Stimulated activated naive CD8-positive, alpha-beta T cell treated with anti-CD3 and anti-CD28 coated beads, Interleukin-15, Interleukin-2, amounts not matched to agents 100 ng/mL and 50 ng/mL, for 24 hours (primary cell): ENCODE measurements around the gene PPM1E.
"Not testable (repeated sequence)": the region's sequence is repeated elsewhere in the genome, so short reads cannot be mapped to it uniquely, and the experiment has no call there.

Experiments used
- H3K27ac Mint-ChIP-seq: one replicate; pipeline ENCODE4 v1.8.0; 2021; ENCODE audit warnings: mild to moderate bottlenecking, mixed read lengths
- H3K27me3 Mint-ChIP-seq: one replicate; pipeline ENCODE4 v1.8.0; 2021; ENCODE audit warnings: mixed read lengths
- H3K36me3 Mint-ChIP-seq: one replicate; pipeline ENCODE4 v1.8.0; 2021; ENCODE audit warnings: low read depth, mixed read lengths
- H3K4me1 Mint-ChIP-seq: one replicate; pipeline ENCODE4 v1.8.0; 2021; ENCODE audit warnings: low read depth, mixed read lengths
- H3K4me3 Mint-ChIP-seq: one replicate; pipeline ENCODE4 v1.8.0; 2021; ENCODE audit warnings: mild to moderate bottlenecking, mixed read lengths
- H3K9me3 Mint-ChIP-seq: one replicate; pipeline ENCODE4 v1.8.0; 2021; ENCODE audit warnings: mixed read lengths

The PPM1E gene

DNA sequence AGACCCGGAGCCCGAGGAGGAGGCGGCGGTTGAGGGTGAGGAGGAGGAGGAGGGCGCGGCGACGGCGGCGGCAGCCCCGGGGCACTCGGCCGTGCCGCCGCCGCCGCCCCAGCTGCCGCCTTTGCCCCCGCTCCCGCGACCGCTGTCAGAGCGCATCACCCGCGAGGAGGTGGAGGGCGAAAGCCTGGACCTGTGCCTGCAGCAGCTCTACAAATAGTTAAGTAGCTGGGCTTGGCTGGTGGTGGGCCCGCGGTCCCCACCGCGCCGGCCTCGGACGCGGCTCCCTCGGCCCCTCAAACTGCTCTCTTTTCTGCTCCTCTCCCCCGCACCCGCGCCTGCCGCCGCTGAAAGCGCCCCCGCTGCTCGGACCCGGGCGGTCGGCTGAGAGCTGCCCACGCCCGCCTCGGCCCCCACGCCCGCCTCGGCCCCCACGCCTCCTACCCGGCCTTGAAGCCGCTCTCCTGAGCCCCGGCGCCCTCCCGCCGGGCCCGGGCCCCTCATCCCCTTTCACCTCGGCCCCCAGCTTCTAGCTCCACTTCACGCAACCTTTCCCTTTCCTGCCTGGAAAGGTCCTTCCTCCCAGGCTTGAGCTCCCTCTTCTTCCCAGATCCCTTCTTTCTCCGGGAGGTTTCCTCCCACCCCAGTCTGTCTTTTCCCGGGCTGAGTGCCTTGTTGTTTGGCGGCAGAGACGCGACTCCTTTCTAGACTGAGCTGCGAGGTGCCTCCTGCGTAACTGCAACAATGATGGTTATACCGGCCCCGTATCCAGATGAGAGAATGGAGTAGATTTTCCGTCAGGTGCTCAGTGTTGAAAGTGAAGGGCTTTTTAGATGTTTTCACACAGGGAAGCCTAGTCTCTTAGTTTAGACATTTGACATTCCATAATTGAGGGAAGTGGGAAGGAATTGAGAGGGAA lies 850 bp downstream of the PPM1E start:
- Mint-ChIP-seq H3K36me3 (no peaks in the 10 kb centered on the region), H3K4me3 (peak overlapping the region; percentile 83), H3K4me1 (peaks cover 15% of the 10 kb centered on the region), H3K27ac (no peak overlapping the region), H3K9me3 (no peaks in the 10 kb centered on the region), H3K27me3 (peaks cover 56% of the 10 kb centered on the region)

GRCh38 chr17:58757162-58757613 lies 1.5 kb downstream of the PPM1E start:
- H3K27ac Mint-ChIP-seq = no peak overlapping the region
- no peaks in the 10 kb centered on the region for H3K9me3 Mint-ChIP-seq
- peak overlapping the region; percentile 83 for H3K4me3 Mint-ChIP-seq
- H3K36me3 Mint-ChIP-seq = no peaks in the 10 kb centered on the region
- H3K4me1 Mint-ChIP-seq = peaks cover 15% of the 10 kb centered on the region
- H3K27me3 Mint-ChIP-seq = peaks cover 62% of the 10 kb centered on the region

DNA sequence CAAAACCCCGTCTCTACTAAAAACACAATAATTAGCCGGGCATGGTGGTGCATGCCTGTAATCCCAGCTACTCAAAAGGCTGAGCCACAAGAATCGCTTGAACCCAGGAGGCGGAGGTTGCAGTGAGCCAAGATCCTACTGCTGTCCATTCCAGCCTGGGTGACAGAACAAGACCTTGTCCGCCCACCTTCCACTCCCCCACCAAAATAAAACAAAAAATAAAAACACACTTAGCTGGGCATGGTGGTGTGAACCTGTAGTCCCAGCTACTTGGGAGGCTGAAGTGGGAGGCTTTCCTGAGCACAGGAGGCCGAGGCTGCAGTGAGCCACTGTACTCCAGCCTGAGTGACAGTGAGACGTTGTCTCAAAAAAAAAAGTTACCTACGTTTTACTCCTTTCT lies 3.2 kb downstream of the PPM1E start:
- Mint-ChIP-seq H3K4me3 (no peak overlapping the region), H3K36me3 (no peaks in the 10 kb centered on the region), H3K27ac (no peak overlapping the region), H3K27me3 (peaks cover 60% of the 10 kb centered on the region), H3K4me1 (peaks cover 15% of the 10 kb centered on the region), H3K9me3 (no peaks in the 10 kb centered on the region)

- Mint-ChIP-seq H3K4me1 (peaks cover 15% of the 10 kb centered on the region), H3K27me3 (peaks cover 58% of the 10 kb centered on the region)
Measured at GRCh38 chr17:58759522-58759921, 3.9 kb downstream of the PPM1E start.

DNA sequence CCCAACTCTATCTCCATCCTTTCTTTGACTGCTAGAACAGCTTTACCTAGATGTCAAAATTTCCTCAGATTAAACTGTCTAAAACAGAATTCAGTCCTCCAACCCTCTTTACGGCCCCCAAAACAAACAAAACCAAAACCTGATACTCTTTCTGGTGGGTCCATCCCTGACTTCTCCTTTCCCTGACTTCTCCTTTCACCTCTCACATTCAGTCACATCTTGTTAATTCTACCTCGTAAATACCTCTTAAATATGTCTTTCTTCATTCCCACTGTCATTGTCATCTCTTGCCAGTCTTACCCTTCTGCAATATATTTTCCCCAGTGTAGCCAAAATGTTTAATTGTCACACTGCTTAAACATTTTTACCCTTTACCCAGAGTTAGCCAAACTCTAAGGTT lies 4.6 kb downstream of the PPM1E start:
- Mint-ChIP-seq H3K4me3 (no peak overlapping the region), H3K27me3 (peaks cover 53% of the 10 kb centered on the region), H3K9me3 (no peaks in the 10 kb centered on the region), H3K36me3 (no peaks in the 10 kb centered on the region), H3K4me1 (peaks cover 12% of the 10 kb centered on the region), H3K27ac (no peak overlapping the region)

More at GRCh38 chr17:58759522-58759921, 3.9 kb downstream of the PPM1E start:
- no peak overlapping the region for H3K27ac Mint-ChIP-seq
- no peaks in the 10 kb centered on the region for H3K36me3 Mint-ChIP-seq
- H3K9me3 Mint-ChIP-seq = no peaks in the 10 kb centered on the region
- H3K4me3 Mint-ChIP-seq = no peak overlapping the region

GRCh38 chr17:58763263-58763662 lies 7.6 kb downstream of the PPM1E start:
- Mint-ChIP-seq H3K27me3 (peaks cover 41% of the 10 kb centered on the region), H3K4me3 (no peak overlapping the region), H3K27ac (no peak overlapping the region), H3K36me3 (no peaks in the 10 kb centered on the region), H3K4me1 (no peaks in the 10 kb centered on the region), H3K9me3 (no peaks in the 10 kb centered on the region)

- Mint-ChIP-seq H3K9me3 (no peaks in the 10 kb centered on the region), H3K27me3 (peaks cover 32% of the 10 kb centered on the region), H3K36me3 (no peaks in the 10 kb centered on the region), H3K4me3 (no peak overlapping the region), H3K27ac (no peak overlapping the region), H3K4me1 (no peaks in the 10 kb centered on the region)
Measured at GRCh38 chr17:58764373-58764772, 8.7 kb downstream of the PPM1E start.

DNA sequence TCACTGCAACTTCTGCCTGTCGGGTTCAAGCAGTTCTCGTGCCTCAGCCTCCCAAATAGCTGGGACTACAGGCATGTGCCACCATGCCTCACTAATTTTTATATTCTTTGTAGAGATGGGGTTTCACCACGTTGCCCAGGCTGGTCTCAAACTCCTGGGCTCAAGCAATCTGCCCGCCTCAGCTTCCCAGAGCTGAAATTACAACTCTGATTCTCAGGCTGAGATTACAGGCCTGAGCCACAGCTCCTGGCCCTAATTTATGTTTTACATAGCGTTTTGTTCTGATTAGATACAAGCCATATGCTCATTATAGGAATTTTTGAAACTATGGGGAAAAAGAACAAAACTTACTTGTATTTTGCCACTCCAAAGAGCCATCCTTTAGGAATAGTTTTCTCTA lies 22.8 kb downstream of the PPM1E start:
- H3K36me3 Mint-ChIP-seq, H3K4me3 Mint-ChIP-seq, H3K4me1 Mint-ChIP-seq, H3K9me3 Mint-ChIP-seq, H3K27ac Mint-ChIP-seq: not testable (repeated sequence)
- H3K27me3 Mint-ChIP-seq = peaks cover 13% of the 10 kb centered on the region

DNA sequence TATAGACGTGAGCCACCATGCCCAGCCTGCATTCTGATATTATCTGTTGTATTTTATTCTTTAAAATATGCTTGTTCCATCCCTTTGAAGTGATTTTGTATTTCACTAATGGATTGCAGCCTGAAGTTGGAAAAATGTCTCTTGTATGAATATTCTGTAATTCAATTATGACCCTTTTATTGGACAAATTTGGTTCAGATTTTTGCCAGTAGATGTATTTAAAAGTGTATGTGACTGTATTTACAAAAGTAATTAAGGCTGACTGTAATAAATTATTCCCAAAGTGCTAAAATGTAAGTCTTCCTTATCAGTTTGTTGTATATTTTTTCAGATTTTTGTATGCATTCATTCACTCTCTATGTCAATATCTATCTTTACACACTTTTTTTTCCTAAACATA lies 23.8 kb downstream of the PPM1E start:
- Mint-ChIP-seq H3K27me3 (peaks cover 13% of the 10 kb centered on the region), H3K4me1 (no peaks in the 10 kb centered on the region), H3K36me3 (no peaks in the 10 kb centered on the region), H3K4me3 (no peak overlapping the region), H3K9me3 (no peaks in the 10 kb centered on the region), H3K27ac (no peak overlapping the region)

- Mint-ChIP-seq H3K27ac (no peak overlapping the region), H3K9me3 (no peaks in the 10 kb centered on the region), H3K4me1 (peaks cover 4% of the 10 kb centered on the region), H3K4me3 (no peak overlapping the region), H3K27me3 (peaks cover 10% of the 10 kb centered on the region), H3K36me3 (no peaks in the 10 kb centered on the region)
Measured at GRCh38 chr17:58783380-58783779, 27.7 kb downstream of the PPM1E start.

DNA sequence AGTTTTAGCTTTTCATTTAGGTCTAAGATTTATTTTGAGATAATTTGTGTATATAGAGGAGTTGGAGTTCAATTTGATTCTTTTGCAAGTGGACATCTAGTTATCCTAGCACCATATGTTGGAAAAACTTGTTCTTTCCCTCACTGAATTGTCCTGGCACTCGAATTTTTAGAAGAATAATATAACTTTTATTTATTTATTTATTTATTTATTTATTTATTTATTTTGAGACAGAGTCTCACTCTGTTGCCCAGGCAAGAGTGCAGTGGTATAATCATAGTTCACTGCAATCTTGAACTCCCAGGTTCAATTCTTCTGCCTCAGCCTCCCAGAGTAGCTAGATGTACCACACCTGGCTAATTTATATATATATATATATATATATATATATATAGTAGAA lies 29.4 kb downstream of the PPM1E start:
- H3K27ac Mint-ChIP-seq = no peak overlapping the region
- no peak overlapping the region for H3K4me3 Mint-ChIP-seq
- H3K36me3 Mint-ChIP-seq = no peaks in the 10 kb centered on the region
- H3K4me1 Mint-ChIP-seq = peaks cover 12% of the 10 kb centered on the region
- H3K27me3 Mint-ChIP-seq = peaks cover 7% of the 10 kb centered on the region
- no peaks in the 10 kb centered on the region for H3K9me3 Mint-ChIP-seq

- no peak overlapping the region for H3K27ac Mint-ChIP-seq
Measured at GRCh38 chr17:58786586-58787295, 31.1 kb downstream of the PPM1E start.

DNA sequence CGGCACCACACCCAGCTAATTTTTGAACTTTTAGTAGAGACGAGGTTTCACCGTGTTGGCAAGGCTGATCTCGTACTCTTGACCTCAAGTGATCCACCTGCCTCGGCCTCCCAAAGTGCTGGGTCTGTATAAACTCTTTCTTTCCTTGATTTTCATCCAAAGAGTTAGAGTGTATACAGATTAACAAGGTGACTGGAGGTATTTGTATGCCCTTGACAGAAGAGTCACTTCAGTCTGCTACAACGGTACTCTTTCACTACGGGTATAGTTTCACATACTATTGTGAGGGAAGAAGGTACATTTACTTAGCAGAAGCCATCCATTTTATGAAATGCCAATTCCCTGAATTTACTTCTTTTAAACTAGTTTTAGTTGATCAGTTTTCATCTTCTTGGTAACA lies 32.5 kb downstream of the PPM1E start:
- Mint-ChIP-seq H3K36me3 (no peaks in the 10 kb centered on the region), H3K9me3 (no peaks in the 10 kb centered on the region), H3K4me1 (peaks cover 12% of the 10 kb centered on the region), H3K4me3 (no peak overlapping the region), H3K27ac (no peak overlapping the region), H3K27me3 (peaks cover 4% of the 10 kb centered on the region)

More at GRCh38 chr17:58786586-58787295, 31.1 kb downstream of the PPM1E start:
- no peak overlapping the region for H3K4me3 Mint-ChIP-seq
- peaks cover 7% of the 10 kb centered on the region for H3K27me3 Mint-ChIP-seq
- no peaks in the 10 kb centered on the region for H3K9me3 Mint-ChIP-seq
- peaks cover 12% of the 10 kb centered on the region for H3K4me1 Mint-ChIP-seq
- no peaks in the 10 kb centered on the region for H3K36me3 Mint-ChIP-seq

- H3K9me3 Mint-ChIP-seq = no peaks in the 10 kb centered on the region
- no peak overlapping the region for H3K4me3 Mint-ChIP-seq
- peaks cover 4% of the 10 kb centered on the region for H3K27me3 Mint-ChIP-seq
Measured at GRCh38 chr17:58789160-58789559, 33.5 kb downstream of the PPM1E start.

GRCh38 chr17:58789831-58790230 lies 34.2 kb downstream of the PPM1E start:
- Mint-ChIP-seq H3K27me3 (peaks cover 7% of the 10 kb centered on the region), H3K4me1 (peaks cover 12% of the 10 kb centered on the region), H3K36me3 (no peaks in the 10 kb centered on the region), H3K27ac (no peak overlapping the region), H3K4me3 (no peak overlapping the region), H3K9me3 (no peaks in the 10 kb centered on the region)

More at GRCh38 chr17:58789160-58789559, 33.5 kb downstream of the PPM1E start:
- H3K4me1 Mint-ChIP-seq = peaks cover 12% of the 10 kb centered on the region
- H3K36me3 Mint-ChIP-seq = no peaks in the 10 kb centered on the region
- H3K27ac Mint-ChIP-seq = peak overlapping the region; percentile 2
